Testis (tissue), 2 donors: Measurements from ENCODE around the gene UGT1A9.

ENCODE experiments used
- CTCF ChIP-seq, 3 experiments: fragments of 450-650 bp in 2 of 3; fragments of 200-600 bp in 1 of 3; sonication (generic) in 1 of 3; IDR thresholded peaks; one replicate each; pipeline ENCODE4 v1.5.1; 2016 to 2019; ENCODE audit warnings: antibody characterized with exemption in 3 of 3, mild to moderate bottlenecking in 2 of 3, moderate library complexity in 1 of 3
- POLR2A ChIP-seq: fragments of 450-650 bp; IDR thresholded peaks from one replicate; pipeline ENCODE4 v1.6.1; 2017; ENCODE audit warnings: antibody characterized with exemption, mild to moderate bottlenecking, moderate library complexity

GRCh38 chr2:233793465-233794127 lies 121.9 kb downstream of the UGT1A9 start:
- no peak for TF ChIP-seq CTCF (IDR thresholded peaks at IDR 0.05)
- no peak for TF ChIP-seq POLR2A
